ENCODE results near the gene TMEM247. TPM values are rescaled to one million over a fixed set of nuclear protein-coding genes. Genes with fewer than 3 reads are reported as not detected.

The TMEM247 gene
- total and polyA plus RNA-seq, 10 of the 15 experiments (the other 5 are each of a cell fraction or from before 2014, with no cell fraction given), result not detected

DNA sequence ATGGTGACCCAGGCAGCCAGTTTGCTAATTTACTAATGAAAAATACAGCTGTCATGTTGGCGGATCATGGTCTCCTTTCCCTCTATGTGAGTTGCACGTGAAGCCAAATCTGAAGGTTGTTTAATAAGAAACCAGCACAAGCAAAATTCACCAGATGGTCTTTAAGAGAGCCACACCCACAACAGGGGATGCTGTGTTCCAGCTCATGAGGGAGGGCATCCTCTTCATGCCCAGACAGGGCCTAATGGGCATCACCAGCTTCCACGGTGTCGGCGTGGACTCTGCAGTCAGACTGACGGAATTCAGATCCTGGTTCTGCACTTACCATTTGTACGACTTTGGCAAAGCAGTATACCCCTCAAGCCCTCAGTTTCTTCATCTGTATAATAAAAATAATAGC is 39.9 kb downstream of the TMEM247 start:
- ATAC-seq (no peak), FAIRE-seq (no peak), DNase-seq (ENCODE audit: low read depth, low spot score) (no peak)
- Histone ChIP-seq H3K27me3 (replicated peaks in 1 of 2; ENCODE audit: control insufficient read depth in 2 of 2, insufficient read depth in 2 of 2, low read length in 1 of 2) (no peaks in the 10 kb centered on the region), H3K9me3 (replicated peaks; ENCODE audit: control insufficient read depth, insufficient read depth, low read length) (peaks cover under 1% of the 10 kb centered on the region; the same call in 2 of the 3 replicates), H3K9ac (ENCODE audit: control insufficient read depth, insufficient read depth, low read length) (no peak overlapping the region), H3K36me3 (ENCODE audit: control insufficient read depth in 2 of 2, insufficient read depth in 2 of 2, low read length in 1 of 2) (no peaks in the 10 kb centered on the region), H4K20me1 (ENCODE audit: control insufficient read depth, insufficient read depth) (no peaks in the 10 kb centered on the region), H3K4me1 (ENCODE audit: control insufficient read depth, insufficient read depth, low read length) (0 out of 2 replicates have a peak, but pooled peaks cover 4% of the 10 kb centered on the region), H3K4me3 (no peak overlapping the region), H2AFZ (ENCODE audit: control insufficient read depth, low read depth, low read length) (no peak overlapping the region), H3K4me2 (ENCODE audit: control insufficient read depth, insufficient read depth) (no peak overlapping the region), H3K79me2 (ENCODE audit: control insufficient read depth, insufficient read depth, low read length) (no peaks in the 10 kb centered on the region), H3K27ac (ENCODE audit: control insufficient read depth, insufficient read depth) (no peak overlapping the region)
- in situ Hi-C loops (cut with MboI), result no loop called here
- no TSS peak for BruUV-seq (replicated peaks)
- intact Hi-C loops (cut with micrococcal nuclease; ENCODE audit: unreplicated experiment), result no loop called here
- RAD21 ChIA-PET (ENCODE audit: unreplicated experiment), result no interaction called here
- WGBS (ENCODE audit: insufficient coverage, insufficient replicate concordance, low lambda C conversion rate, missing lambda C conversion rate), result 69% methylated on average over 7 of the region's 7 CpGs
- TF ChIP-seq ZNF687 (IDR thresholded peaks at IDR 0.05) (no peak), HDGF (IDR thresholded peaks at IDR 0.05) (no peak), ZNF207 (IDR thresholded peaks at IDR 0.05; ENCODE audit: borderline replicate concordance) (no peak), NFXL1 (IDR thresholded peaks at IDR 0.05; ENCODE audit: borderline replicate concordance) (no peak), NR2F1 (conservative IDR thresholded peaks at IDR 0.05) (no peak), LARP7 (IDR thresholded peaks at IDR 0.05) (no peak), SUZ12 (IDR thresholded peaks at IDR 0.05; ENCODE audit: unreplicated experiment) (no peak), CHD2 (IDR thresholded peaks at IDR 0.05; ENCODE audit: borderline replicate concordance, low read depth, low read length) (no peak), FOXM1 (IDR thresholded peaks at IDR 0.05; ENCODE audit: low read depth, low read length) (no peak), NFYB (IDR thresholded peaks at IDR 0.05; ENCODE audit: insufficient read depth, low read depth, low read length) (no peak), SIN3A (IDR thresholded peaks at IDR 0.05; ENCODE audit: low read depth, low read length) (no peak), SMAD5 (IDR thresholded peaks at IDR 0.05; ENCODE audit: low read depth) (no peak), CREB1 (IDR thresholded peaks at IDR 0.05; ENCODE audit: low read depth) (no peak), BCL11A (IDR thresholded peaks at IDR 0.05; ENCODE audit: low read depth, low read length) (no peak)
- TF ChIP-seq, protein P1, sequence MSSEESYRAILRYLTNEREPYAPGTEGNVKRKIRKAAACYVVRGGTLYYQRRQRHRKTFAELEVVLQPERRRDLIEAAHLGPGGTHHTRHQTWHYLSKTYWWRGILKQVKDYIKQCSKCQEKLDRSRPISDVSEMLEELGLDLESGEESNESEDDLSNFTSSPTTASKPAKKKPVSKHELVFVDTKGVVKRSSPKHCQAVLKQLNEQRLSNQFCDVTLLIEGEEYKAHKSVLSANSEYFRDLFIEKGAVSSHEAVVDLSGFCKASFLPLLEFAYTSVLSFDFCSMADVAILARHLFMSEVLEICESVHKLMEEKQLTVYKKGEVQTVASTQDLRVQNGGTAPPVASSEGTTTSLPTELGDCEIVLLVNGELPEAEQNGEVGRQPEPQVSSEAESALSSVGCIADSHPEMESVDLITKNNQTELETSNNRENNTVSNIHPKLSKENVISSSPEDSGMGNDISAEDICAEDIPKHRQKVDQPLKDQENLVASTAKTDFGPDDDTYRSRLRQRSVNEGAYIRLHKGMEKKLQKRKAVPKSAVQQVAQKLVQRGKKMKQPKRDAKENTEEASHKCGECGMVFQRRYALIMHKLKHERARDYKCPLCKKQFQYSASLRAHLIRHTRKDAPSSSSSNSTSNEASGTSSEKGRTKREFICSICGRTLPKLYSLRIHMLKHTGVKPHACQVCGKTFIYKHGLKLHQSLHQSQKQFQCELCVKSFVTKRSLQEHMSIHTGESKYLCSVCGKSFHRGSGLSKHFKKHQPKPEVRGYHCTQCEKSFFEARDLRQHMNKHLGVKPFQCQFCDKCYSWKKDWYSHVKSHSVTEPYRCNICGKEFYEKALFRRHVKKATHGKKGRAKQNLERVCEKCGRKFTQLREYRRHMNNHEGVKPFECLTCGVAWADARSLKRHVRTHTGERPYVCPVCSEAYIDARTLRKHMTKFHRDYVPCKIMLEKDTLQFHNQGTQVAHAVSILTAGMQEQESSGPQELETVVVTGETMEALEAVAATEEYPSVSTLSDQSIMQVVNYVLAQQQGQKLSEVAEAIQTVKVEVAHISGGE (CRISPR knock-in tag; IDR thresholded peaks at IDR 0.05), result no peak
- TF ChIP-seq, protein P2, sequence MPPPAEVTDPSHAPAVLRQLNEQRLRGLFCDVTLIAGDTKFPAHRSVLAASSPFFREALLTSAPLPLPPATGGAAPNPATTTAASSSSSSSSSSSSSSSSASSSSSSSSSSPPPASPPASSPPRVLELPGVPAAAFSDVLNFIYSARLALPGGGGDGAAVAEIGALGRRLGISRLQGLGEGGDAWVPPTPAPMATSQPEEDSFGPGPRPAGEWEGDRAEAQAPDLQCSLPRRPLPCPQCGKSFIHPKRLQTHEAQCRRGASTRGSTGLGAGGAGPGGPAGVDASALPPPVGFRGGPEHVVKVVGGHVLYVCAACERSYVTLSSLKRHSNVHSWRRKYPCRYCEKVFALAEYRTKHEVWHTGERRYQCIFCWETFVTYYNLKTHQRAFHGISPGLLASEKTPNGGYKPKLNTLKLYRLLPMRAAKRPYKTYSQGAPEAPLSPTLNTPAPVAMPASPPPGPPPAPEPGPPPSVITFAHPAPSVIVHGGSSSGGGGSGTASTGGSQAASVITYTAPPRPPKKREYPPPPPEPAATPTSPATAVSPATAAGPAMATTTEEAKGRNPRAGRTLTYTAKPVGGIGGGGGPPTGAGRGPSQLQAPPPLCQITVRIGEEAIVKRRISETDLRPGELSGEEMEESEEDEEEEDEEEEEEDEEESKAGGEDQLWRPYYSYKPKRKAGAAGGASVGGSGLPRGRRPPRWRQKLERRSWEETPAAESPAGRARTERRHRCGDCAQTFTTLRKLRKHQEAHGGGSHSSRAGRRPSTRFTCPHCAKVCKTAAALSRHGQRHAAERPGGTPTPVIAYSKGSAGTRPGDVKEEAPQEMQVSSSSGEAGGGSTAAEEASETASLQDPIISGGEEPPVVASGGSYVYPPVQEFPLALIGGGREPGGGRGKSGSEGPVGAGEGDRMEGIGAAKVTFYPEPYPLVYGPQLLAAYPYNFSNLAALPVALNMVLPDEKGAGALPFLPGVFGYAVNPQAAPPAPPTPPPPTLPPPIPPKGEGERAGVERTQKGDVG (CRISPR knock-in tag; IDR thresholded peaks at IDR 0.05), result no peak
- SMC1A ChIA-PET (ENCODE audit: uncharacterized antibody, unreplicated experiment), result interaction anchor here (0.6 to 2.1 kb wide), 5 partner anchors 9 to 38 kb away, joined by 3 to 4 read pairs (median 3); no protein-coding TSS in a partner anchor
- CTCF ChIA-PET, result no interaction called here
- POLR2A ChIA-PET, result no interaction called here

Measured in GM12878 (cell line).